ENCODE results near the gene FMC1.
"Not testable (repeated sequence)": the region's sequence is repeated elsewhere in the genome, so short reads cannot be mapped to it uniquely, and the experiment has no call there.

The FMC1 gene

DNA sequence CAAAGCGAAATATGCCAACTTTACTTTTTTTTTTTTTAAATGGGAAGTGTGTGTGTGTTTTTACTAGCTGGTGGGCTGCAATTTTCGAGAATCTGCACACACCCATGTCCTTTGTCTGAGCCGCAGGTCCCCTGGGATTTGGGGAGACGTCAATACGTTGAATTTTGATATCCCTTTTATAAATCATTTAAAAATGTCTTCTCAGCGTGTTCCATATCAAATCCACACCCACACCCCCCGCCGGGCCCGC lies 404 bp upstream of the FMC1 start:
- no peak for DNase-seq

DNA sequence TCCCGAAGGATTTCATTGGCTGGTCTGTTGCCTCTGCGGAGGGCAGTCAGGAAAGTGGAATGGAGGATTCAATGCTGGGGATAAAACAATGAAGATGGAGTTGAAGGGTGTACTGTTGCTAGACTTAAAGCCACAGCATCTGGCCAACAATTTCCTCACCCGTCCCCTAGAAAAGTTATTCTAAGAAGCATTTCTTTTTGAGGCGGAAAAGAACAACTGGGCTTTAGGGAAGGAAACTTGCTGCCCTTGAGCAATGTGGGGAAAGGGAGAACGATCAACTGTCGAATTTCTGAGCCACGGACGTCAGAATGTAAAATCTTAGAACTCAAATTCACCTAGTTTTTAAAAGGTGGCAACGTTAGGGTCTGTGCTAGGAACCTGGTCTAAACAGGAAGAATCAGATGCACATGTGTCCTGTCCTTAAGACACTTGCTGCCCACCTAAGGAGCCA lies 664 bp downstream of the FMC1 start:
- DNase-seq: no peak

DNA sequence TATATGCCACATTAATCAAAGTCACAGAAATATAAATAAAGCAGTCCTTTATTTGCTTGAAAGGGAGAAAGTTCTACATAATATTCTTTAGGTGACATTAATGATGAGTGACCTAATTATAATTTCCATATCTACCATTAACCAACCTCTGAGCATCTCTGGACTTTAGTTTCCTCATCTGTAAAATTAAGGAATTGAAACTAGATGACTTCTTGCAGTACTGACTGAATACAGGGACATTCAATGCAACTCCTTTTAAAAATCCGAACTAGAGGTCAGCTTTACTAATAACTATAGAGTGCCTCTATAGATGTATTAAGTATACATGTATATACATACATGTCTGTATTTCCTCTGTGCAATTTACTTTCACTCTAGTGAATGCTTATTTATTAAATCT lies 3.9 kb downstream of the FMC1 start:
- DNase-seq: no peak

DNA sequence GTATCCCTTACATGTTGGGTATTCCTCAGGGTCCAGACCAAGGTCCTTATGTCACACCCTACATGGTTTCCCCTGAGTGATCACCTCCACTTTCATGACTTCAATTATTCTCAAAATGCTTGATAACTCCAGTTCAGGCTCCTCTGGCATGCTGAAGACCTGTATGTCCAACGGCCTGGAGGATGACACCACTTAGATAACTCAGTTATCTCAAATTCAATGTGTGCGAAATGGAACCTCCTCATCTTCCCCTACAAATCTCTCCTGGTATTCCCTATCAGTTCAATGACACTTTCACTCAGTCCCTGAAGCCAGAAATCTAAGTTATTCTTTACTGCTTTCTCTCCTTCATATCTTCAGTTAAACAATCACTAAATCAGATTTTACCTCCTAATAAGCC lies 9.9 kb downstream of the FMC1 start:
- no peak for DNase-seq

DNA sequence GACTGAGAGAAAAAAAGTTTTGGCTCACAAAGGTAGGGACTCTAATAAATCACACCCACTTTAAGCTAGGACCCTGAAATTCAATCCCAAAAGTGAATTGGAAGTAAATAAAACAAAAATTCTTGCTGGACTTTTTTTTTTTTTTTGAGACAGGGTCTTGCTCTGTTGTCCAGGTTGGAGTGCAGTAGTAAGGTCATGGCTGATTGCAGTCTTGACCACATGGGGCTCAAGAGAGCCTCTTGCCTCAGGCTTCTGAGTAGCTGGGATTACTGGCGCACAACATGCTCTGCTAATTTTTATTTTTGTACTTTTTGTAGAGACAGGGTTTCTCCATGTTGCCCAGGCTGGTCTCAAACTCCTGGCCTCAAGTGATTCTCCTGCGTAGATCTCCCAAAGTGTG lies 13.6 kb downstream of the FMC1 start:
- DNase-seq: no peak

DNA sequence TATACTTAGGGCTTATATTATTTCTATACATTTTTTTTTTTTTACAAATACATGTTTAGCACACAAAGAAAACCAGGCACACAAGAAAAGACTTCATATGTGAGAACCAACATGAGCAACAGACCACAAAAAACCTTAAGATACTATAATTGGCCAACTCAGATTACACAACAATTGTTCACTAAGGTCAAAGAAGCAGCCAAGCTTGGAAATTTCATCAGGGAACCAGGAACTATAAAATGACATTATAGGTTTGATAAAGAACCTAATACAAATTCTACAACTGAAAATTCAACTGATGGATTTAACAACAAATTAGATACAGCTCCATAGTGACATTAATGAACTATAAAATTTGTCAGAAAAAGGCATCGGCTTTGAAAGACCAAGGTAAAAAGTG lies 14.2 kb downstream of the FMC1 start:
- no peak for DNase-seq

DNA sequence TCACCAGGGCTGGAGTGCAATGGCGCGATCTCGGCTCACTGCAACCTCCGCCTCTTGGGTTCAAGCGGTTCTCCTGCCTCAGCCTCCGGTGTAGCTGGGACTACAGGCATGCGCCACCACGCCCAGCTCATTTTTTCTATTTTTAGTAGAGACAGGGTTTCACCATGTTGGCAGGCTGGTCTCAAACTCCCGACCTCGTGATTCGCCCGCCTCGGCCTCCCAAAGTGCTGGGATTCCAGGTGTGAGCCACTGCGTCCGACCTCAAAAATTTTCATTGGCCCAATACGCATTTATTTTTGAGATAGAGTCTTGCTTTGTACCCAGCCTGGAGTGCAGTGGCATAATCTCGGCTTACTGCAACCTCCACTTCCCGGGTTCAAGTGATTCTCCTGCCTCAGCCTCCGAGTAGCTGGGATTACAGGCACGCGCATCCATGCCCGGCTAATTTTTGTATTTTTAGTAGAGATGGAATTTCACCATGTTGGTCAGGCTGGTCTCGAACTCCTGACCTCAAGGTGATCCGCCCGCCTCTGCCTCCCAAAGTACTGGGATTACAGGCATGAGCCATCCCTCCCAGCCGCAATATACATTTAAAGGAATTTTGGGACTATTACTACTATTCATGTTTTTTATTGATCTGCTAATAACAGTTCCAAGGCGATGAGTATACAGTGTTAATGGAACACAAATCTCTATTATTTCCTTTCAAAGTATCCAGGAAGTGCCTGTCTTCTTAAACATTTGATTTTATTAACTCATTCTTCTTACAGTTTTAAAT lies 16.8 kb downstream of the FMC1 start:
- DNase-seq: not testable (repeated sequence)

DNA sequence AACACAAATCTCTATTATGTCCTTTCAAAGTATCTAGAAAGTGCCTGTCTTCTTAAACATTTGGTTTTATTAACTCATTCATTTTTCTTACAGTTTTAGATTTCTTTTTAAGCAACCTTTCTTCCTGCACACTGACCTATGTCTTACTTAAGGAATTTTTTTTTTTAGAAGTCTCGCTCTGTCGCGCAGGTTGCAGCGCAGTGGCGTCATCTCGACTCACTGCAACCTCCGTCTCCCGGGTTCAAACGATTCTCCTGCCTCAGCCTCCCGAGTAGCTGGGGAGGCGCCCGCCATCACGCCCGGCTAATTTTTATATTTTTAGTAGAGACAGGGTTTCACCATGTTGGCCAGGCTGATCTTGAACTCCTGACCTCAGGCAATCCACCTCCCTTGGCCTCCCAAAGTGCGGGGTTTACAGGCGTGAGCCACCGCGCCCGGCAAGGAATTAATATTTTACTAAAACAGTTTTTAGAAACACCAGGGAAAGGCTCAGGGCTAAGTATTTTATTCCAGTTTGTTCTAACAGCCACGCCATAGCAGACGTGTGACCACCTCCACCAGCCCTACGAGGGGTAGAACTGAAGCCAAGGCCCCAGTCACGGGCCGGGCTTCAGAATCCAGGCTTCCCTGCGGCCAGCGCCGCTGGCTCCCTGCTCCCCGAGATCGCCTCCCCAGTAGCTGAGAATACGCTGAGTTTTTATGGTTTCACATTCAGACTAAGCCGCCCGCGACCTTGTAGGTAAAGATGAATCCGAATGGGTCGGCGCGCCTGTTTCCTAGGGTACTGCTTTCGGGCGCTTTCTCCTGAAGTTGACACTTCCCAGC lies 17.6 kb downstream of the FMC1 start:
- DNase-seq: no peak

DNA sequence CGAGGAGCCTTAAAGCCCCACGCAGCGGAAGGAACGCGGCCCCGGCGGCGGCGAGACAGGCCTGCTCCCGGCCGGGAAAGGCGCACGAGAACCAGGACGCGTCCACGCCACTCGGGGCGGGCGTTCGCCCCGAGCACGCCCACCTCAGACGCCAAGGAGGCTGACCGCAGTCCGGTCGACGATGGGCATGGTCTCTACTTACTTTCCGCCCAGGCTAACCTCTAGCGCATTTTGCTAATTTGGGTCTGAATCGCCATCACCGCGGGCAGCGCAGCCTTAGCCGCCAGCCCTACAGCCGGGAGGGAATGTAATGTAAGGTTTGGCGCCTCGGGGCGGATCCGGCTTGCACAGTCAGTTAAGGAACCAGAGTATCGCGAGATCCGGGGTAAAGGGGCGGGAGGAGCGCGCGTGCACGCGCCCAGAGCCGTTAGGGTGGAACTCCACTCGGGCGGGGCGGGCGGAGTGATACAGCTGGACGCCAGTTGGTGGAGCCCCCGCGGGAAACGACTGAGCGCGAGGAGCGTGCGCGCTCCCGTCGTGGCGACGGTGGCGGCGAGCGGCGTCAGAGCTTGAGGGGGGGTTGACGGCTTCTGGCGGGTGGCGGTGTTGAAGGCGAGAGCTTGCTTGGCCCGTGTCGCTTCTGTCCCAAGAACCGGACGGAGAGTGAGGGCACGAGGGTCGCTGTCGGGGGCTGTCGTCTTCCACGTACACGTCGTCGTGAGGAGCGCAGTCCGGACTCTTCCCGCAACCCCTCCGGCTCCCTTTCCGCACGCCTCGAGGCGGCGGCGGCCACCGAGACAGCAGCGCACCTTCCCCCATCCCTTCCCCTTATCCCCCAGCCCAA lies 18.5 kb downstream of the FMC1 start, which contains the start of gene LUC7L2:
Gene LUC7L2, plus strand, starts transcription at position 529 of the 844 bp plus-strand sequence. CDS start 368 bp downstream, outside the sequence.
- DNase-seq: peak; percentile 97

DNA sequence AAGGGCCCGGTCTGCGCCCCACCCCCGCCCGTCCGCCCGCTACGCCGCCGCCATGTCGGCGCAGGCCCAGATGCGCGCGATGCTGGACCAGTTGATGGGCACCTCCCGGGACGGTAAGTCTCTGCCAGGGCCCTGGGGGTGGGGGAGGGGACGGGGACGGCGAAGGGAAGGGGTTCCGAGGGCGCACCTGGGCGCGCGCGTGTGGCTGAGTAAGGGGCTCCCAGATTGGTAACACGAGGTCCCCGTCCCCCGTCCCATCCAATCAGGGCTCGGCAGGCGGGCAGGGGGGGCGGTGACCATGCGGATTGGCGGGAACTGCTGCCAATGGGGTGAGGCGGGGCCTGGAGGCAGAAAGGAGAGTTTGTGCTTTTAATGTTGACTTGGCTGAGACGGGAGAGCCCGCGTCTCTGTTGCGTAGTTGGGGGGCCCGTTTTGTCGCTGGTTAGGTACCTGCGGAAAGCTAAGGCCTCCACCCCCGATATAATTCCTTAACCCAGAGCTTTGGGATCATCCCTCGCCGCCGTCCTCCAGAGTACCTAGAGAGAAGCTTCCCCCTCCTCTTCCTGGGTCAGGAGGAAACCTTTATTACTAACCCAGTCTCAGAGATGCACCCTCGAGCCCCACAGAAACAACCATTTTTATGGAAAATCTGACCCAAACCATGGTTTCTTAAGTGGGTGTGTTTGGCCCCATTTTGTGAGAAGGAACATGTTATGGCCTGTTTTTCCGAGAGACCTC lies 19.2 kb downstream of the FMC1 start:
- peak; percentile 83 for DNase-seq

DNA sequence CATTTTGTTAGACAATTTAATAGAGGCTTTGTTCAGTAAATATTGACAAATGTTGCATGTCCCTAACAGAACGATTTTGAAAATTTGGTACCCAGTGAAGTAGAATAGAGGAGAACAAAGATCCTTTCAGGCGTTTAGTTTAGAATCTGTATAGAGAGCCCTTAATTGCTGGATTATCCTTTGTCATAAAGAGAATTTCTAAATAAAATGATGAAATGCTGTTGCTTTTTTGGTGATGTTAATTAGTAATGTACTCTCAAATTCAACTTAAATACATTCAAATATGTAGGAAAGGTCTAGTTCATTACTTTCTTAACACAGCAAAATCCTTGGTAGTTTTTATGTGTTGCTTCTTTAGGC lies 19.8 kb downstream of the FMC1 start:
- DNase-seq: no peak

DNA sequence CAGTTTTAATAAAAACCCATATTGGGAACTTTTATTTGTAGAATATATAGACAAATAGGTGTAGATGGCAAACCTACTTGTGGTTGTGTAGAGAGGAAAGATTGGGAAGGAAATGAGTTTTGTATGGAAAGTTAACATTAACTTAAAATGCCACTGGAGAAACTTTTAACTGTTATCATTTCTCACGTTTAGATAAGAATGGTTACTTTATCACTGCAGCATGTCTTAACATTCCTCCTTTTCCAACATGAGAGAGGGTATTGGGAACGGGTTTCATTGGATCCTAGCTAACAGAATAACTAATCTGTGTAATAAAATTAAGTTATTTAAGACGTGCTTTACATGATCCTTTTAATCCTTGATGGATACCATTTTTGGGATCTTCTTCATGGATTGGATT lies 20.4 kb downstream of the FMC1 start:
- DNase-seq: no peak

DNA sequence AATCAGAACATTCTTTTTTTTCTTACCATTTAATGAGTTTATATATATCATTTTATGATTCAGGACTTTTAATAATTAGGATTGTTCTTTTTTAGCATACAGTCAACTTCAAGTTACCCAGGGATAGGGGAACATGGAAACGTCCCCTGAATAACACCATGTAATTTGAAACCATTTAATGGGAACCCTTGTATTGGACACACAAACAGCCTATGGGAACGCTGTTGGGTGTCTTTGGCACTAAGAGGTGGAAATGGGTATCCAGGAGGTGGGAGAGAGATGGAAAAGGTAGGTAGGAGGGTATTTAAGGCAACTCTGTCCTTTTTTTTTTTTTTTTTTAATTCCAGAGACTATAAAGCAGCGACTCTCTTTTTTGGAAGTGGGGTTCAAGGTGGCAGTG lies 21.2 kb downstream of the FMC1 start:
- DNase-seq: no peak

DNA sequence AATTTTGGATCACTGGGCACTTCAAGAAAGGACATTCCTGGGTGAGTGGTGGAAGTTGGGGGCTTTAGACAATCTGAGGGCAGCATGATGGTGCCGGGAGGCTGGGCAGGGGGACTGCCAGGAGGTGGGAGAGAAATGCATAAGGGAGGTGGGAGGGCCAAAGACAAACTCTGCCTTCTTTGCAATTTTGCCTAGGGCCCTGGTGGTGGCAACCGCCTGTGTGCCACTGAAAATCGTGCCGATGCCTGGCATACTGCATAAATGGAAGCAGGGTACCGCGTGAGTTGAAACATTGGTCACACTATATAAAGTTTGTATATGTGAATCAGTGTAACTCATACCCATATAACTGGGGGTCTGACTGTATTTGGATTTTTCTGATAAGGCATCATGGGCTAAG lies 21.8 kb downstream of the FMC1 start:
- DNase-seq: no peak

DNA sequence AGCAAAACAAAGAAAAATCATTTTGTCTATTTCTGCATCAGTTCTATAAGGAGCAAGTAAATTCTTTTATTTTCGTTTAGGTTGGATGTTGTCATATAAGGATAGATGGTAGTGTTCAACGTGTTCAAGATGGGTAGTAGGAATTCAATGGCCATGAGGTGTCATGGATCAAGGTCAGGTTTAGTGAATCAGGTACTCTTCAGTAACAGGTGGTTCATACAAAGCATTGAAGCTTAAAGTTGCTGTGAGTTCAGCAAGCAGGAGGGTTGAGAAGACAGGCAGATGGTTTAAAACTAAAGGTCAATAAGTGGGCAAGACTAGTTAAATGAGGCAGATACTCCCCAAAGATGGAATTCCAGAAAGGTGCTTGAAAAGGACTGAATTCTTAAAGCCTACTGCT lies 24.2 kb downstream of the FMC1 start:
- DNase-seq: no peak

DNA sequence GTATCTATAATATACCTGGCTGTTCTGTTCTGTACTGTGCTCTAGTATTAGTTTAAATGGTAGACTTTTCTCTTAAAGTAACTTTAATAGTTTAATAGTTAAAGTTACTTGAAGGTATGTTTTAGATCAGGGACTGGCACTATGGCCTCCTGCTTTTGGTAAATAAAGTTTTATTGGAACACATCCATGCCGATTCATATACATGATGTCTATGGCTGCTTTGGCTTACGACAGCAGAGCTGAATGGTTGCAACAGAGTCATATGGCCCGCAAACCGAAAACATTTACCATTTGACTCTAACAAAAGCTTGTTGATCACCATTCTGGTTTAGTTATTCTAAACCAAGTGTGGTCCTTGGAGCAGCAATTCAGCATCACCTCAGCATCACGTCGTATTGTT lies 25.3 kb downstream of the FMC1 start:
- DNase-seq: no peak

DNA sequence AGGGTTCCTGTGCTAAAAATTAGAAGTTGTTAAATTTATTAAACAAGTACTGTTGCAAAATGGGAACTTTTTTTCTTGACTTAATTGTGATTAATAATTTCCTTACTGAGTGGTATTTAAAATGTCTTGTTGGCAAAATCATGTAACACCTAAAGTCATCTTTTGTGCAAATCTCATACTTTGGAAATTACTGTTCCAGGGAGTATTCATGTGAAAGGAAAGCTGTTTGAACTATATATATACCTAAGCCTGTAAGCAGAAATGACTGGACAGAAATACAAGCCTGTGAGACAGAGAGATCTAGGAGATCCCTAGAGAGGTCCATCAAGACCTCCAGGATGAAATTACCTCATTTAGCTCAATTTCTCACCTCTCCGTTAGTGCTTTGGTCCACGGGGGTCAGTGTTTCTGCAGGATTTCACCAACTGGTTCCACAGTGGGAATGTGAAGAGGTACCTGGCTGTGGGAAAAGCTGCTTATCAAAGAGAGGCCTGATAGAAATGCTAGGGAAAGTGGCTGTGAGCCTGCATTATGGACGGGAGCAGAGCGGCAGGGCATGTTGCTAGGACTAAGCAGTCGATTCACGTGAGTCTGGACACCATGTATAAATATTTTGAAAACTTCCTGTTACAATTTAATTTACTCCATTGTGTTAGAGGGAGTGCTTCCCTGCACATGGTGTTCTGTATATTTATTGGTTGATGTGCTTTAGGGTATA lies 26.5 kb downstream of the FMC1 start:
- no peak for DNase-seq

DNA sequence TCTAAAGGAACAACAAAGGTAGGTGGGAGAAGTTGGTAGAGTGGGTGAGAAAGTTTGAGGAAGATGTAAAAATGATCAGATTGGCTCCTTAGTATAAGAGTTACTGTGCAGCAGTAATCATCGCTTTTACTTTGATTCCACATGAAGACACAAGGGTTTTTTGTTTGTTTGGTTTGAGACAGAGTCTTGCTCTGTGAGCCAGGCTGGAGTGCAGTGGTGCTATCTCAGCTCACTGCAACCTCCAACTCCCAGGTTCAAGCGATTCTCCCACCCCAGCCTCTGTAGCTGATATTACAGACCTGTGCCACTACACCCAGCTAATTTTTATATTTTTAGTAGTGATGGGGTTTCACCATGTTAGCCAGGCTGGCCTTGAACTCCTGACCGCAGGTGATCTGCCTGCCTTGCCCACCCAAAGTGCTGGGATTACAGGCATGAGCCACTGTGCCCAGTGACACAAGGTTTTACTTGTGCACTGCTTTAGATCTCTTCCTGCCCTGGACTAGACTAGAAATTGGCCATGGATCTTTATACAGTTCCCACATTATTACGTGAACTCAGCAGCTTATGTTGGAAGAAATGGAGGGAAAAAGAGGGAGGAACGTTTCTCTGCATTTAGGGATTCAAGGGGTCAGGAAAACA lies 29.3 kb downstream of the FMC1 start:
- DNase-seq: no peak

DNA sequence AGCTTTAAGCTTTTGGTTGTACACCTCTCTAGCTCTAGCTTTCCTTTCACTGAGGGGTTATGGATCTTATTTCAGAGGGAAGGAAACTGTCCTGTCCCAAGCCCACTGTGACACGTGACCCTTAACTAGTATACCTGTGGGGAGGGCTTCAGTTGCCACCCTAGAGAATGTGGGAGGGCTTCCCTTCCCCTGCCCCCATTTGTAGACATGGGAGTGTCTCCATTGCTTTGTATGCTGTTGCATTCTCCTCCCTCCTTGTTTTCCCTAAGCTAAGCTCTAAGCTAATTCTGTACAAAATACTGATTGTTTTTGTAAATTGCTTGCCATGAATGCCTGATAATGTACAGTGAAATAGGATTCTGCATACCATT lies 29.8 kb downstream of the FMC1 start:
- DNase-seq: no peak

DNA sequence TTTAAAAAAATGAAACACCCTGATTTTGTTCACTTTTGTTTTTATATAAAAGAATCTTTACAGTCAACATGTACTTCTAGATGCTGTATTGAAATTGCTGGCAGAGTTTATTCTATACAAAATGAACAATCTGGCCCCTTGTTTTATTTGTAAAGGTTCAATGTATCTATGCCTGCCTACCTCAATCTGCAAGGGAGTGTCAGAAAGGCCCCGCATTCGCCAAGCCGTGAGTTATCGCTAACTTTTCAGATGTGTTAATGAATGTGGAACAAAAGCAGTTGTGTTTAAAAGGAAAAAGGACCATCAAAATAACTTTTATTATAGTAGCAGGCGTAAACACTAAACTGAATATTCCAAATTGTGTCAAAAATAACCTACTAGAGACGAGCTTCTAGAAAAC lies 33.1 kb downstream of the FMC1 start:
- DNase-seq: no peak

DNA sequence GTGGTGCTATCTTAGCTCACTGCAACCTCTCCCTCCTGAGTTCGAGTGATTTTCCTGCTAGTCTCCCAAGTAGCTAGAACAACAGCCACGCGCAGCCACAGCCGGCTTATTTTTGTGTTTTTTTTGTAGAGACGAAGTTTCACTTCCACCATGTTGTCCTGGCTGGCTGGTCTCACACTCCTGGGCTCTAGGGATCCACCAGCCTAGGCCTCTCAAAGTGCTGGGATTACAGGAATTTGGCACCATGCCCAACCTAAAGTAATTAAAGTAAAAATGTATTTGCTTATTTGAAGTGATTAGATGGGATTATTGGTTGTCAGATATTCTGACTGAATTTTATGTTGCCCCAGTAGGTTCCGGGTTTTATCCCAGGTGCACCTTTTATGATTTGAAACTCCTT lies 41.3 kb downstream of the FMC1 start:
- no peak for DNase-seq

DNA sequence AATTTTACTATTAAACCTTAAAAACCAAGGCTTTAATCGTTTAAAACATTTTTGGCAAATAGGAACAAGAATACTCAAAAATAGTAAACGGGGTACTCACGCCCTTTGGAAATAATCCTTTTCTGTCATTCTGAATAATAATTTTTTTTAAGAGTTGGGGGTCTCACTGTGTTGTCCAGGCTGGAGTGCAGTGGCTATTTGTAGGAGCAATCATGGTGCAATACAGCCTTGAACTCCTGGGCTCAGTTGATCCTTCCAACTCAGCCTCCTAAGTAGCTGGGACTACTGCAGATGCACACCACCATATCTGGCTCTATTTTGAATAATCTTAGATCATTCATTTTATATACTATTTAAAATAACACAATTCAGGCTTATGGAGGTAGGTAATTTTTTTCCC lies 43.5 kb downstream of the FMC1 start:
- DNase-seq: no peak
